ENCODE data around the gene SPOCK1.
"Not testable (repeated sequence)": the region's sequence is repeated elsewhere in the genome, so short reads cannot be mapped to it uniquely, and the experiment has no call there.

Gene SPOCK1

GRCh38 chr5:137015540-137016116 is 483.5 kb downstream of the SPOCK1 start:
- DNase-seq (ENCODE audit: low read depth): no peak

- no peak for DNase-seq (ENCODE audit: low read depth)
Measured at GRCh38 chr5:137014731-137015130, 484.4 kb downstream of the SPOCK1 start.

- no peak for DNase-seq (ENCODE audit: low read depth)
Measured at GRCh38 chr5:137010226-137010625, 488.9 kb downstream of the SPOCK1 start.

- no peak for DNase-seq (ENCODE audit: low read depth)
Measured at GRCh38 chr5:137004279-137004678, 494.8 kb downstream of the SPOCK1 start.

- DNase-seq (ENCODE audit: low read depth): no peak
Measured at GRCh38 chr5:137001026-137001569, 498.0 kb downstream of the SPOCK1 start.

GRCh38 chr5:136999787-137000186 is 499.3 kb downstream of the SPOCK1 start:
- DNase-seq (ENCODE audit: low read depth): no peak

- no peak for DNase-seq (ENCODE audit: low read depth)
Measured at GRCh38 chr5:136998854-136999357, 500.2 kb downstream of the SPOCK1 start.

GRCh38 chr5:136994154-136994553 is 505.0 kb downstream of the SPOCK1 start:
- DNase-seq (ENCODE audit: low read depth): no peak

GRCh38 chr5:136992796-136993489 is 506.2 kb downstream of the SPOCK1 start:
- no peak for DNase-seq (ENCODE audit: low read depth)

- DNase-seq (ENCODE audit: low read depth): no peak
Measured at GRCh38 chr5:136985785-136986475, 513.2 kb downstream of the SPOCK1 start.

- DNase-seq (ENCODE audit: low read depth): no peak
Measured at GRCh38 chr5:136984772-136985446, 514.2 kb downstream of the SPOCK1 start.

- DNase-seq (ENCODE audit: low read depth): no peak
Measured at GRCh38 chr5:136981936-136982335, 517.2 kb downstream of the SPOCK1 start.

- no peak for DNase-seq (ENCODE audit: low read depth)
Measured at GRCh38 chr5:136979131-136979530, 520.0 kb downstream of the SPOCK1 start.

GRCh38 chr5:136963504-136963903 is 535.6 kb downstream of the SPOCK1 start:
- no peak for DNase-seq (ENCODE audit: low read depth)

- no peak for DNase-seq (ENCODE audit: low read depth)
Measured at GRCh38 chr5:136957428-136957827, 541.7 kb downstream of the SPOCK1 start.

- DNase-seq (ENCODE audit: low read depth): not testable (repeated sequence)
Measured at GRCh38 chr5:136954142-136954541, 545.0 kb downstream of the SPOCK1 start.

- DNase-seq (ENCODE audit: low read depth): not testable (repeated sequence)
Measured at GRCh38 chr5:136953346-136954069, 545.6 kb downstream of the SPOCK1 start.

- no peak for DNase-seq (ENCODE audit: low read depth)
Measured at GRCh38 chr5:136927571-136927970, 571.6 kb downstream of the SPOCK1 start.

GRCh38 chr5:136926073-136926472 is 573.1 kb downstream of the SPOCK1 start:
- no peak for DNase-seq (ENCODE audit: low read depth)

All from stimulated activated CD8-positive, alpha-beta memory T cell treated with anti-CD3 and anti-CD28 coated beads, Interleukin-12 subunit alpha, Interleukin-12 subunit beta, amount 100 ng/mL, for 1 hour (primary cell).